ENCODE data around the gene TCERG1L.

The TCERG1L gene

GRCh38 chr10:131290781-131291180 is 20.7 kb downstream of the TCERG1L start:
- H3K4me3 ChIP-seq (ENCODE audit: low read length), result no peak overlapping the region
- no peaks in the 10 kb centered on the region for H3K36me3 ChIP-seq (ENCODE audit: control insufficient read depth, insufficient read depth, low read length)
- no CpG with 5 or more reads among the region's 7 CpGs for WGBS (ENCODE audit: insufficient coverage, insufficient read length)
- no peak overlapping the region for H3K27ac ChIP-seq (ENCODE audit: low read length)
- DNase-seq (ENCODE audit: low read depth, low spot score), result no peak
- no peaks in the 10 kb centered on the region for H3K4me1 ChIP-seq (ENCODE audit: control insufficient read depth, insufficient read depth, low read length)
- no peaks in the 10 kb centered on the region for H3K27me3 ChIP-seq (ENCODE audit: control insufficient read depth, insufficient read depth, low read length)
- H3K9me3 ChIP-seq (ENCODE audit: control insufficient read depth, insufficient read depth, low read length), result peaks cover 6% of the 10 kb centered on the region

- DNase-seq (ENCODE audit: low read depth, low spot score), result no peak
- WGBS (ENCODE audit: insufficient coverage, insufficient read length), result no CpG with 5 or more reads among the region's 12 CpGs
- Histone ChIP-seq H3K9me3 (ENCODE audit: control insufficient read depth, insufficient read depth, low read length) (peaks cover 2% of the 10 kb centered on the region), H3K4me3 (ENCODE audit: low read length) (no peak overlapping the region), H3K4me1 (ENCODE audit: control insufficient read depth, insufficient read depth, low read length) (no peaks in the 10 kb centered on the region), H3K27me3 (ENCODE audit: control insufficient read depth, insufficient read depth, low read length) (no peaks in the 10 kb centered on the region), H3K27ac (ENCODE audit: low read length) (no peak overlapping the region), H3K36me3 (ENCODE audit: control insufficient read depth, insufficient read depth, low read length) (no peaks in the 10 kb centered on the region)
These were observed 22.9 kb downstream of the TCERG1L start for GRCh38 chr10:131288648-131289047.

GRCh38 chr10:131282961-131283360 is 28.6 kb downstream of the TCERG1L start:
- no peak for DNase-seq (ENCODE audit: low read depth, low spot score)
- H3K27ac ChIP-seq (ENCODE audit: low read length), result no peak overlapping the region
- no peaks in the 10 kb centered on the region for H3K36me3 ChIP-seq (ENCODE audit: control insufficient read depth, insufficient read depth, low read length)
- H3K4me3 ChIP-seq (ENCODE audit: low read length), result no peak overlapping the region
- no CpG with 5 or more reads among the region's 9 CpGs for WGBS (ENCODE audit: insufficient coverage, insufficient read length)
- H3K9me3 ChIP-seq (ENCODE audit: control insufficient read depth, insufficient read depth, low read length), result peaks cover 12% of the 10 kb centered on the region
- no peaks in the 10 kb centered on the region for H3K4me1 ChIP-seq (ENCODE audit: control insufficient read depth, insufficient read depth, low read length)
- H3K27me3 ChIP-seq (ENCODE audit: control insufficient read depth, insufficient read depth, low read length), result no peaks in the 10 kb centered on the region

- DNase-seq (ENCODE audit: low read depth, low spot score), result no peak
- no peaks in the 10 kb centered on the region for H3K36me3 ChIP-seq (ENCODE audit: control insufficient read depth, insufficient read depth, low read length)
- no peak overlapping the region for H3K4me3 ChIP-seq (ENCODE audit: low read length)
- H3K27ac ChIP-seq (ENCODE audit: low read length), result no peak overlapping the region
- no peaks in the 10 kb centered on the region for H3K4me1 ChIP-seq (ENCODE audit: control insufficient read depth, insufficient read depth, low read length)
- no CpG with 5 or more reads among the region's 1 CpG for WGBS (ENCODE audit: insufficient coverage, insufficient read length)
- H3K9me3 ChIP-seq (ENCODE audit: control insufficient read depth, insufficient read depth, low read length), result peaks cover 23% of the 10 kb centered on the region
- H3K27me3 ChIP-seq (ENCODE audit: control insufficient read depth, insufficient read depth, low read length), result no peaks in the 10 kb centered on the region
These were observed 31.4 kb downstream of the TCERG1L start for GRCh38 chr10:131280101-131280500.

GRCh38 chr10:131279516-131279915 is 32.0 kb downstream of the TCERG1L start:
- no peaks in the 10 kb centered on the region for H3K4me1 ChIP-seq (ENCODE audit: control insufficient read depth, insufficient read depth, low read length)
- no peak overlapping the region for H3K27ac ChIP-seq (ENCODE audit: low read length)
- no peaks in the 10 kb centered on the region for H3K27me3 ChIP-seq (ENCODE audit: control insufficient read depth, insufficient read depth, low read length)
- H3K36me3 ChIP-seq (ENCODE audit: control insufficient read depth, insufficient read depth, low read length), result no peaks in the 10 kb centered on the region
- DNase-seq (ENCODE audit: low read depth, low spot score), result no peak
- H3K4me3 ChIP-seq (ENCODE audit: low read length), result no peak overlapping the region
- WGBS (ENCODE audit: insufficient coverage, insufficient read length), result no CpG with 5 or more reads among the region's 9 CpGs
- peaks cover 26% of the 10 kb centered on the region for H3K9me3 ChIP-seq (ENCODE audit: control insufficient read depth, insufficient read depth, low read length)

- H3K4me1 ChIP-seq (ENCODE audit: control insufficient read depth, insufficient read depth, low read length), result no peaks in the 10 kb centered on the region
- H3K4me3 ChIP-seq (ENCODE audit: low read length), result no peak overlapping the region
- H3K36me3 ChIP-seq (ENCODE audit: control insufficient read depth, insufficient read depth, low read length), result no peaks in the 10 kb centered on the region
- H3K9me3 ChIP-seq (ENCODE audit: control insufficient read depth, insufficient read depth, low read length), result peaks cover 30% of the 10 kb centered on the region
- no peak overlapping the region for H3K27ac ChIP-seq (ENCODE audit: low read length)
- no CpG with 5 or more reads among the region's 12 CpGs for WGBS (ENCODE audit: insufficient coverage, insufficient read length)
- no peak for DNase-seq (ENCODE audit: low read depth, low spot score)
- no peaks in the 10 kb centered on the region for H3K27me3 ChIP-seq (ENCODE audit: control insufficient read depth, insufficient read depth, low read length)
These were observed 33.6 kb downstream of the TCERG1L start for GRCh38 chr10:131277969-131278368.

GRCh38 chr10:131277278-131277677 is 34.2 kb downstream of the TCERG1L start:
- Histone ChIP-seq H3K27me3 (ENCODE audit: control insufficient read depth, insufficient read depth, low read length) (no peaks in the 10 kb centered on the region), H3K36me3 (ENCODE audit: control insufficient read depth, insufficient read depth, low read length) (no peaks in the 10 kb centered on the region)
- WGBS (ENCODE audit: insufficient coverage, insufficient read length), result no CpG with 5 or more reads among the region's 12 CpGs

GRCh38 chr10:131275691-131276090 is 35.8 kb downstream of the TCERG1L start:
- no peaks in the 10 kb centered on the region for H3K27me3 ChIP-seq (ENCODE audit: control insufficient read depth, insufficient read depth, low read length)
- no peaks in the 10 kb centered on the region for H3K4me1 ChIP-seq (ENCODE audit: control insufficient read depth, insufficient read depth, low read length)
- DNase-seq (ENCODE audit: low read depth, low spot score), result no peak
- peaks cover 45% of the 10 kb centered on the region for H3K9me3 ChIP-seq (ENCODE audit: control insufficient read depth, insufficient read depth, low read length)
- H3K4me3 ChIP-seq (ENCODE audit: low read length), result no peak overlapping the region
- no CpG with 5 or more reads among the region's 4 CpGs for WGBS (ENCODE audit: insufficient coverage, insufficient read length)
- no peaks in the 10 kb centered on the region for H3K36me3 ChIP-seq (ENCODE audit: control insufficient read depth, insufficient read depth, low read length)
- no peak overlapping the region for H3K27ac ChIP-seq (ENCODE audit: low read length)

More at GRCh38 chr10:131277278-131277677, 34.2 kb downstream of the TCERG1L start:
- Histone ChIP-seq H3K4me1 (ENCODE audit: control insufficient read depth, insufficient read depth, low read length) (no peaks in the 10 kb centered on the region), H3K4me3 (ENCODE audit: low read length) (no peak overlapping the region), H3K9me3 (ENCODE audit: control insufficient read depth, insufficient read depth, low read length) (peaks cover 37% of the 10 kb centered on the region), H3K27ac (ENCODE audit: low read length) (no peak overlapping the region)
- DNase-seq (ENCODE audit: low read depth, low spot score), result no peak

- Histone ChIP-seq H3K27me3 (ENCODE audit: control insufficient read depth, insufficient read depth, low read length) (no peaks in the 10 kb centered on the region), H3K27ac (ENCODE audit: low read length) (no peak overlapping the region), H3K9me3 (ENCODE audit: control insufficient read depth, insufficient read depth, low read length) (peaks cover 47% of the 10 kb centered on the region), H3K4me3 (ENCODE audit: low read length) (no peak overlapping the region), H3K4me1 (ENCODE audit: control insufficient read depth, insufficient read depth, low read length) (no peaks in the 10 kb centered on the region), H3K36me3 (ENCODE audit: control insufficient read depth, insufficient read depth, low read length) (no peaks in the 10 kb centered on the region)
- no peak for DNase-seq (ENCODE audit: low read depth, low spot score)
- no CpG with 5 or more reads among the region's 5 CpGs for WGBS (ENCODE audit: insufficient coverage, insufficient read length)
These were observed 36.6 kb downstream of the TCERG1L start for GRCh38 chr10:131274883-131275282.

GRCh38 chr10:131274133-131274880 is 37.2 kb downstream of the TCERG1L start:
- no peak overlapping the region for H3K27ac ChIP-seq (ENCODE audit: low read length)
- no peak overlapping the region for H3K4me3 ChIP-seq (ENCODE audit: low read length)
- H3K36me3 ChIP-seq (ENCODE audit: control insufficient read depth, insufficient read depth, low read length), result no peaks in the 10 kb centered on the region

GRCh38 chr10:131273476-131273875 is 38.0 kb downstream of the TCERG1L start:
- no CpG with 5 or more reads among the region's 10 CpGs for WGBS (ENCODE audit: insufficient coverage, insufficient read length)
- Histone ChIP-seq H3K27ac (ENCODE audit: low read length) (no peak overlapping the region), H3K9me3 (ENCODE audit: control insufficient read depth, insufficient read depth, low read length) (peaks cover 39% of the 10 kb centered on the region)

More at GRCh38 chr10:131274133-131274880, 37.2 kb downstream of the TCERG1L start:
- H3K4me1 ChIP-seq (ENCODE audit: control insufficient read depth, insufficient read depth, low read length), result no peaks in the 10 kb centered on the region
- no peaks in the 10 kb centered on the region for H3K27me3 ChIP-seq (ENCODE audit: control insufficient read depth, insufficient read depth, low read length)
- WGBS (ENCODE audit: insufficient coverage, insufficient read length), result no CpG with 5 or more reads among the region's 19 CpGs
- peaks cover 45% of the 10 kb centered on the region for H3K9me3 ChIP-seq (ENCODE audit: control insufficient read depth, insufficient read depth, low read length)
- no peak for DNase-seq (ENCODE audit: low read depth, low spot score)

More at GRCh38 chr10:131273476-131273875, 38.0 kb downstream of the TCERG1L start:
- DNase-seq (ENCODE audit: low read depth, low spot score), result no peak
- Histone ChIP-seq H3K27me3 (ENCODE audit: control insufficient read depth, insufficient read depth, low read length) (no peaks in the 10 kb centered on the region), H3K4me3 (ENCODE audit: low read length) (no peak overlapping the region), H3K4me1 (ENCODE audit: control insufficient read depth, insufficient read depth, low read length) (no peaks in the 10 kb centered on the region), H3K36me3 (ENCODE audit: control insufficient read depth, insufficient read depth, low read length) (no peaks in the 10 kb centered on the region)

Measured in iPS DF 6.9 (cell line).